Hepatic stellate cell (primary cell): ENCODE results near the gene MANF.

Experiments
- DNase-seq: peaks from one replicate; pipeline ENCODE4 v3.0.0; 2011; ENCODE audit warnings: low spot score

MANF gene

DNA sequence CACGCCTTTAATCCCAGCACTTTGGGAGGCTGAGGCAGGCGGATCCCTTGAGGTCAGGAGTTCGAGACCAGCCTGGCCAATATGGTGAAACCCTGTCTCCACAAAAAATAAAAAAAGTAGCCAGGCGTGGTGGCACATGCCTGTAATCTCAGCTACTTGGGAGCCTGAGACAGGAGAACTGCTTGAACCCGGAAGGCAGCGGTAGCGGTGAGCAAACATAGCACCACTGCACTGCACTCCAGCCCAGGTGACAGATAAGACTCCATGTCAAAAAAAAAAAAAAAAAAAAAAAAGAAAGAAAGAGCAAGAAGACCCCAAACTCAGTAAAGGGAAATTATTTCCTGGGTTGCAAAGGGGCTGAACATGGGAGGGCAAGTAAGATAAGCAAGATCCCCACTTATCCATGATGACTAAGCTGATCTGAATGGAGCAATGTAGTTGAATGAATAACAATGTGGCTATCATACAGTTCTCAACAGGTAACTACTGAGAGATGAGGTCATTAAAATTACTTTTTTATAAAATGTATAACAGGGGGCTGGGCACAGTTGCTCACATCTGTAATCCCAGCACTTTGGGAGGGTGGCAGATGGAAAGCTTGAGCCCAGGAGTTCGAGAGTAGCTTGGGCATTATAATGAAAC lies 52.0 kb downstream of the MANF start:
- no peak for DNase-seq
